IPS DF 6.9 (cell line): Measurements from ENCODE around the gene BLCAP.

Experiments used
- DNase-seq: peaks from one replicate; pipeline ENCODE4 v3.0.0-alpha.2; 2013; ENCODE audit warnings: low read depth, low spot score
- H3K27ac ChIP-seq: one replicate; pipeline ENCODE4 v1.5.1; 2013; ENCODE audit warnings: low read length, control low read depth
- H3K27me3 ChIP-seq: 2 replicates; pipeline ENCODE4 v1.6.1; 2013; ENCODE audit warnings: mild to moderate bottlenecking, low read length; ENCODE audit not compliant: control insufficient read depth, insufficient read depth
- H3K36me3 ChIP-seq: 2 replicates; pipeline ENCODE4 v1.6.1; 2013; ENCODE audit warnings: low read length; ENCODE audit not compliant: control insufficient read depth, insufficient read depth
- H3K4me1 ChIP-seq: 2 replicates; pipeline ENCODE4 v1.6.1; 2013; ENCODE audit warnings: low read length; ENCODE audit not compliant: control insufficient read depth, insufficient read depth
- H3K4me3 ChIP-seq: 2 replicates; pipeline ENCODE4 v1.5.1; 2013; ENCODE audit warnings: mild to moderate bottlenecking, low read length
- H3K9me3 ChIP-seq: 2 replicates; pipeline ENCODE4 v1.6.1; 2013; ENCODE audit warnings: low read length, inconsistent platforms; ENCODE audit not compliant: control insufficient read depth, insufficient read depth
- WGBS: extraction: QIAGEN DNeasy Blood & Tissue Kit; methylation state at CpG from one replicate; pipeline ENCODE4 v1.1.7; 2013; ENCODE audit warnings: mixed read lengths, missing lambda C conversion rate; ENCODE audit not compliant: insufficient read length, insufficient coverage; 5-methylcytosine and 5-hydroxymethylcytosine counted together

The BLCAP gene

GRCh38 chr20:37567331-37567665 lies 39.6 kb upstream of the BLCAP start:
- H3K4me1 ChIP-seq: peaks cover 6% of the 10 kb centered on the region; the same call in 1 of the 2 replicates
- no peaks in the 10 kb centered on the region for H3K9me3 ChIP-seq
- H3K27ac ChIP-seq: no peak overlapping the region
- no CpG with 5 or more reads among the region's 7 CpGs for WGBS
- no peaks in the 10 kb centered on the region for H3K36me3 ChIP-seq
- no peak for DNase-seq
- no peak overlapping the region for H3K4me3 ChIP-seq
- H3K27me3 ChIP-seq: 0 out of 2 replicates have a peak, but pooled peaks cover 2% of the 10 kb centered on the region

GRCh38 chr20:37566590-37567330 lies 39.1 kb upstream of the BLCAP start:
- Histone ChIP-seq H3K4me1 (peaks cover 6% of the 10 kb centered on the region; the same call in 1 of the 2 replicates), H3K4me3 (no peak overlapping the region), H3K9me3 (no peaks in the 10 kb centered on the region), H3K36me3 (no peaks in the 10 kb centered on the region), H3K27me3 (0 out of 2 replicates have a peak, but pooled peaks cover 2% of the 10 kb centered on the region), H3K27ac (no peak overlapping the region)
- no CpG with 5 or more reads among the region's 5 CpGs for WGBS
- DNase-seq: no peak

- WGBS: no CpG with 5 or more reads among the region's 14 CpGs
- Histone ChIP-seq H3K27me3 (0 out of 2 replicates have a peak, but pooled peaks cover 2% of the 10 kb centered on the region), H3K27ac (no peak overlapping the region), H3K36me3 (no peaks in the 10 kb centered on the region), H3K4me3 (no peak overlapping the region), H3K9me3 (no peaks in the 10 kb centered on the region), H3K4me1 (peaks cover 6% of the 10 kb centered on the region; the same call in 1 of the 2 replicates)
- DNase-seq: no peak
Observed at GRCh38 chr20:37565134-37565811, 37.6 kb upstream of the BLCAP start.

GRCh38 chr20:37564388-37565133 lies 36.9 kb upstream of the BLCAP start:
- H3K36me3 ChIP-seq: no peaks in the 10 kb centered on the region
- no peak for DNase-seq
- H3K4me1 ChIP-seq: peaks cover 6% of the 10 kb centered on the region; the same call in 1 of the 2 replicates
- H3K27me3 ChIP-seq: 0 out of 2 replicates have a peak, but pooled peaks cover 2% of the 10 kb centered on the region
- no peak overlapping the region for H3K4me3 ChIP-seq
- H3K27ac ChIP-seq: no peak overlapping the region
- no peaks in the 10 kb centered on the region for H3K9me3 ChIP-seq
- WGBS: no CpG with 5 or more reads among the region's 34 CpGs

- Histone ChIP-seq H3K36me3 (no peaks in the 10 kb centered on the region), H3K4me1 (peaks cover 6% of the 10 kb centered on the region; the same call in 1 of the 2 replicates), H3K9me3 (no peaks in the 10 kb centered on the region), H3K4me3 (no peak overlapping the region), H3K27ac (no peak overlapping the region), H3K27me3 (0 out of 2 replicates have a peak, but pooled peaks cover 2% of the 10 kb centered on the region)
- no CpG with 5 or more reads among the region's 19 CpGs for WGBS
- no peak for DNase-seq
Observed at GRCh38 chr20:37564016-37564387, 36.3 kb upstream of the BLCAP start.

- H3K9me3 ChIP-seq: no peaks in the 10 kb centered on the region
- no peak for DNase-seq
- H3K4me1 ChIP-seq: peaks cover 3% of the 10 kb centered on the region; the same call in 1 of the 2 replicates
- no peak overlapping the region for H3K4me3 ChIP-seq
- H3K36me3 ChIP-seq: no peaks in the 10 kb centered on the region
- WGBS: no CpG with 5 or more reads among the region's 3 CpGs
- no peak overlapping the region for H3K27ac ChIP-seq
- 0 out of 2 replicates have a peak, but pooled peaks cover 2% of the 10 kb centered on the region for H3K27me3 ChIP-seq
Observed at GRCh38 chr20:37562695-37563480, 35.2 kb upstream of the BLCAP start.

GRCh38 chr20:37560629-37561028 lies 33.0 kb upstream of the BLCAP start:
- no CpG with 5 or more reads among the region's 4 CpGs for WGBS

GRCh38 chr20:37559312-37560027 lies 31.8 kb upstream of the BLCAP start:
- Histone ChIP-seq H3K4me1 (no peaks in the 10 kb centered on the region), H3K9me3 (no peaks in the 10 kb centered on the region), H3K4me3 (no peak overlapping the region), H3K27ac (no peak overlapping the region), H3K27me3 (no peaks in the 10 kb centered on the region), H3K36me3 (no peaks in the 10 kb centered on the region)
- no CpG with 5 or more reads among the region's 11 CpGs for WGBS
- no peak for DNase-seq

More at GRCh38 chr20:37560629-37561028, 33.0 kb upstream of the BLCAP start:
- H3K4me1 ChIP-seq: no peaks in the 10 kb centered on the region
- H3K9me3 ChIP-seq: no peaks in the 10 kb centered on the region
- H3K4me3 ChIP-seq: no peak overlapping the region
- DNase-seq: no peak
- no peaks in the 10 kb centered on the region for H3K36me3 ChIP-seq
- no peaks in the 10 kb centered on the region for H3K27me3 ChIP-seq
- no peak overlapping the region for H3K27ac ChIP-seq

- Histone ChIP-seq H3K4me3 (no peak overlapping the region), H3K9me3 (no peaks in the 10 kb centered on the region), H3K36me3 (no peaks in the 10 kb centered on the region), H3K4me1 (no peaks in the 10 kb centered on the region), H3K27me3 (no peaks in the 10 kb centered on the region), H3K27ac (no peak overlapping the region)
- DNase-seq: no peak
- WGBS: no CpG with 5 or more reads among the region's 4 CpGs
Observed at GRCh38 chr20:37558779-37559178, 31.1 kb upstream of the BLCAP start.
